Activated CD4-positive, alpha-beta T cell treated with anti-CD3 and anti-CD28 coated beads for 24 hours (primary cell): Measurements from ENCODE around the gene TRIM40.
"Not testable (repeated sequence)": the region's sequence is repeated elsewhere in the genome, so short reads cannot be mapped to it uniquely, and the experiment has no call there.

Source experiments
- DNase-seq, 2 donors: peaks; one replicate each; pipeline ENCODE4 v3.0.0-alpha.2; 2020; ENCODE audit warnings: low read depth in 2 of 2

The TRIM40 gene

DNA sequence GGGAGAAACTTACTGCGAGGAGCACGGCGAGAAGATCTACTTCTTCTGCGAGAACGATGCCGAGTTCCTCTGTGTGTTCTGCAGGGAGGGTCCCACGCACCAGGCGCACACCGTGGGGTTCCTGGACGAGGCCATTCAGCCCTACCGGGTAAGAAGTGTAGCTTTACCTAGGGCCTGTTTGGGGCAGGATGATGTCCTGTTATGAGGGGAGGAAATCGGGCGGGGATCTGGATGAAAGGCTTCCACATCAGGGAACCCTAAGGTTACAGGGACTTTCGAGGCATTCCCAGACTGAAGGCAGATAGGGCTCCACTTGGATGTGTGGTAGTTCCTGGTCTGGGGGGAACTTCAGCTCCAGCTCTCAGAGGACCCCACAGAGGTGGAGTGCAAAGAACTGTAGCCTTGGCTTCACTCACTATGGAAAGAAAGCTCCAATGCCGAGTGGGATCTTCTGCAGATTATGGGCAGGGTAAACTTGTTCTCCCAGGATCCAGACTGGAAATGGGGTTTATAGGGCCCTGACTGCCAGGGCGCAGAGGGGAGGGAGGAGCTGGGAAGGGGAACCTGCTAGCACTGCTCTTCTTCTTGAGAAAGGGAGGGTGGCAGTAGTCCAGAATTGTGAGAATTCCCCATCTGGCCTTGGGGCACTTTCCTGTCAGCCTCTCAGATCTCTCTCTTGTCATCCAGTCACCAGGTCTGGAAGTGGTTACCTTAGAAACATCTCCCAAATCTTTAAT, 28.1 kb downstream of the TRIM40 start:
- DNase-seq = no peak

DNA sequence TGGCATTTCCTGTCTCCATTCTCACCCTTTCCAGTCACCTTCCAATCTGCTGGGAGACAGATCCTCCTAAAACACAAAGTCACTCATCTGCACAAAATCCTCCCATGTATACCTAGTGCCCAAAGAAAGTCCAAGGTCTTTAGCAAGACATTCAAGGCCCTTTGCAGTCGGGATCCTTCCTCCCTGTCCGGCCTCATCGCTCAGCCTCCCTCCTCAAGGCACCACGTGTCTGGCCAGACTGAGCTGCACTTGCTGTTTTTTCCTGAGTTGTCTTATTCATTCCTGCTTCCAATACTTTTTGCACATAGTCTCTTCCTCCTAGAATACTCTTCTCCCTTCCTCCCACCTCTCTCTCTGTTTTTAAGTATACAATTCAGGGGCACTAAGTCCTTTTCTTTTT, 28.8 kb downstream of the TRIM40 start:
- DNase-seq = no peak

DNA sequence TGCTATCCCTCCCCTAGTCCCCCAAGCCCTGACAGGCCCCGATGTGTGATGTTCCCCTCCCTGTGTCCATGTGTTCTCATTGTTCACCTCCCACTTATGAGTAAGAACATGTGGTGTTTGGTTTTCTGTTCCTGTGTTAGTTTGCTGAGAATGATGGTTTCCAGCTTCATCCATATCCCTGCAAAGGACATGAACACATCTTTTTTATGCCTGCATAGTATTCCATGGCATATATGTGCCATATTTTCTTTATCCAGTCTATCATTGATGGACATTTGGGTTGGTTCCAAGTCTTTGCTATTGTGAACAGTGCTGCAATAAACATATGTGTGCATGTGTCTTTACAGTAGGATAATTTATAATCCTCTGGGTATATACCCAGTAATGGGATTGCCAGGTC, 29.3 kb downstream of the TRIM40 start:
- DNase-seq = not testable (repeated sequence)

DNA sequence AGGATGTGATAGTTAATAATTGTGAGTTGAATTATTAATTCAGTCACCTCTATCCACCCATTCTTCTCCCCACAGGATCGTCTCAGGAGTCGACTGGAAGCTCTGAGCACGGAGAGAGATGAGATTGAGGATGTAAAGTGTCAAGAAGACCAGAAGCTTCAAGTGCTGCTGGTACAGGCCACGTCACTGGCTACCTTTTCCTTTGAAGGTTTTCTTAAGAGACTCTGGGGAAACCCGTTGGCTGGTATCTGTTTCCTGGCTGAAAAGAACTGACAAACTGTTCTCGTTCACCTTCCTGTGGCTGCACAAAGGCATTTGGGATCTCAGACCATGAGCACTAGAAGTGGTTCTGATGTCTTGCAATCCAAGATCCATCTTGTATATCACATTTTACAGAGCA, 31.2 kb downstream of the TRIM40 start:
- no peak for DNase-seq

DNA sequence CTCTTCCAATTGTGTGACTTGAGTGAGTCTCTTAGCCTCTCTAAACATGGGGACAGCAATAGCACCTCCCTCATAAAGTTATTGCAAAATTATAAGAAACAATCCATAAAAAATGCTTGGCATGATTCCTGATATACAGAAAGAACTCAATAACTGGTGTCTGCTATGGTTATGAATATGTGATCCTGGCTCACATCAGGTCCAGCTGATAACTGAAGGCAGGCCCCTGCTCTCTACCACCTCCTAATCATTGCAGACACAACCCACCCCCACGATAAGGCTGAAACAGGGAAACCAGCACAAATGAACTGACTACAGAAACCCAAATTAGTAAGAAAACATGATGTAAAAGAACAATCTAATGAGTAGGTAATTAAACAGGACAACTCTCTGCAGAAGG, 32.8 kb downstream of the TRIM40 start:
- DNase-seq = no peak

DNA sequence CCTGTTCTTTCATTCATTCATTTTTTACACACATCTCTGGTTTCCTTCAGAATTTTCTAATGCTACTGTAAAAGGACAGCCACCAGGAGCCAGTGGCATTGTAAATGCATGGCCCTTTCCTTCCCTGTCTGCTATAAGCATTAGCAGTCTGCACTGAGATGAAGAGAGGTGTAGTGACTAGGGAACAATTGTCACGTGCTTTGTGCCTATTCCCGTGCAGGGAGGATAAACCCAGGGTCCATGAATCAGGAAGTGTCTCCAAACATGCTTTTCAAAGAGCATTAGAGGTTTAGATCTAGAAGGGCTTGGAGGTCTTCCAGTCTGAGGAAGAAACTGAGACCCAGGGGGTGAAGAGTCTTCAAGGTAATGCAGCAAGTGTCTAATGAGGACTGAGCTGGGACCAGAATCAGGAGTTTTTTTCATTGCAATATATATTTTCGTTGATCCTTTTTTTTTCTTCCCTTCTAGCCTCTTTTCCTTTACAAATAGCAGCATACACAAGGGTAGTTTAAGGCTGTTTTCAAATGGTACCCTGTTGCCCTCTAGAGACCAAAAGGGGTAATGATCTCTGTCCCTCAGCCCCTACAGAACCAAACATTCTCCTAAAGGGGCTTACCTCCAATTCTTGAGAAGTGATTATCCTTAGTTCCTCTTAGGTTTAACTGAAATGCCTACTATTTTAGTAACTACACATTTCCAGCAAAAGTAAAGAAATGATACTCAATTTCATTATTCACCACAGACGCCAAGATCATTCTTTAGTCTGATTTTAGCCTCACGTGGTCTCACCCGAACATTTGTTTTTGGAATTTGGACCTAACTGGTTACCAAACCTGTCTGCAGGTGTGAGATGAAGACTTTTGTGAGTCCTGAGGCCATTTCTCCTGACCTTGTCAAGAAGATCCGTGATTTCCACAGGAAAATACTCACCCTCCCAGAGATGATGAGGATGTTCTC, 34.0 kb downstream of the TRIM40 start:
- DNase-seq = no peak

DNA sequence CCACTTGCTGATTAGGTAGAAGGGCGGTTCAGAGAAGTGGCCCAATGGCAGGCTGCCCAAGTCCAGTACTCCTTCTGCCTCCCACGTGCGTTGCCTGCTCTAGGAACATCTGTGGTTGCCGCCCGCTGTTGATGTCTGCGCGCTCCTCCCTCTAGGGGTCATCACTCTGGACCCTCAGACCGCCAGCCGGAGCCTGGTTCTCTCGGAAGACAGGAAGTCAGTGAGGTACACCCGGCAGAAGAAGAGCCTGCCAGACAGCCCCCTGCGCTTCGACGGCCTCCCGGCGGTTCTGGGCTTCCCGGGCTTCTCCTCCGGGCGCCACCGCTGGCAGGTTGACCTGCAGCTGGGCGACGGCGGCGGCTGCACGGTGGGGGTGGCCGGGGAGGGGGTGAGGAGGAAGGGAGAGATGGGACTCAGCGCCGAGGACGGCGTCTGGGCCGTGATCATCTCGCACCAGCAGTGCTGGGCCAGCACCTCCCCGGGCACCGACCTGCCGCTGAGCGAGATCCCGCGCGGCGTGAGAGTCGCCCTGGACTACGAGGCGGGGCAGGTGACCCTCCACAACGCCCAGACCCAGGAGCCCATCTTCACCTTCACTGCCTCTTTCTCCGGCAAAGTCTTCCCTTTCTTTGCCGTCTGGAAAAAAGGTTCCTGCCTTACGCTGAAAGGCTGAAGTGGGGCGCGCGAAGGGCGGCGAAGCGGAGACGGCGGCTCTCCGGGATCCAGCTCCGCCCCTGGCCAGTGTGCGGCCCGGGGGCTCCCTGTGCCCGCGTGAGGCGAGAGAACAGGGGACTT, 35.9 kb downstream of the TRIM40 start:
- no peak for DNase-seq

DNA sequence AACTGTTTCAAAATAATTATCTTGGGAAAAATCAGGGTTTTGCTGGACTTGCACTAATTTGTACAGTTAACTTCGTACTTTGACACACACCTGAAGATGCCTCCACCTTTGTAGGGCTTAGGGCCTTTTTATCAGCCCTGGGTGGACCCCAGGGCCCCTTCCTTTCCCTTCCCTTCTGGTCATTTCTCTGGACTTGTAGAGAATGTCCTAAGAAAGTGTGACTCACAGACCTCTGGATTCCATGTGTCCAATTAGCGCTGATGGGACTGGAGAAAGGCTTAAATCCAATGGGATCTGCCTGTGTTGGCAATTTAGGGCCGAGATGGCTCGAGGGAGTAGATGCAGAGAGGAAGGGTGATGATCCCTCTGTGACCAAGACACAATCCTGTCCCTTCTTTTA, 36.7 kb downstream of the TRIM40 start:
- DNase-seq = no peak

DNA sequence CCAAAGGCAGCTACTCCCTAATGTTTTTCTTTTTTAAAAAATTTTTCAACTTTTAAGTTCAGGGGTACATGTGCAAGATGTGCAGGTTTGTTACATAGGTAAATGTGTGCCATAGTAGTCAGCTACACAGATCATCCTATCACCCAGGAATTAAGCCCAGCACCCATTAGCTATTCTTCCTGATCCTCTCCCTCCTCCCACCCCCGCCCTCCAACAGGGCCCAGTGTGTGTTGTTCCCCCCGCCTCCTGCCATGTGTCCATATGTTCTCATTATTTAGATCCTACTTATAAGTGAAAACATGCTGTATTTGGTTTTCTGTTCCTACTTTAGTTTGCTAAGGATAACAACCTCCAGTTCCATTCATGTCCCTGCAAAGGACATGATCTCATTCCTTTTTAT, 39.8 kb downstream of the TRIM40 start:
- DNase-seq = no peak

DNA sequence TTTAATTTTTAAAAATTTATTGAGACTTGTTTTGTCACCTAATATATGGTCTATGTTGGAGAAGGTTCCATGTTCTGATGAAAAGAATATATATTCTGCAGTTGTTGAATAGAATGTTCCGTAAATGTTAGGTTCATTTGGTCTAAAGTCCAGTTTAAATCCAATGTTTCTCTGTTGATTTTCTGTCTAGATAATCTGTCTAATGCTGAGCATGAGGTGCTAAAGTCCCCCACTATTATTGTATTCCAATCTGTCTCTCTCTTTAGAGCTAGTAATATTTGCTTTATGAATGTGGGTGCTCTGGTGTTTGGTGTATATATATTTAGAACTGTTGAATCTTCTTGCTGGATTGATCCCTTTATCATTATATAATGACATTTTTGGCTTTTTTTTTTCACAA, 42.9 kb downstream of the TRIM40 start:
- DNase-seq = no peak

DNA sequence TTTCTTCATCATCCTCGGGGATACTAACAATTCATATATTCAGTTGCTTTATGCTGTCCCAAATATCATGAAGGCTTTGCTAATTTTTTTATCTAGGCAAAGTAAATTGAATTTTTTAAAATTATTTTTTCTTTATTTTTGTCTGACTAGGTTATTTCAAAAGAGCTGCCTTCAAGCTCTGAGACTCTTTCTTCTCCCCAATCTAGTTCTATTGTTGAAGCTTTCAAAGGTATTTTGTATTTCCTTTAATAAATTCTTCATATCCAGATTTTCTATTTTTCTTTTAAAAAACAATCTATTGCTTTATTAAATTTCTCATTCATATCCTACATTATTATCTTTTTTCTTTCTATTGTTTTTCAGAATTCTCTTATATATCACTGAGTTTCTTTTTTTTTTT, 44.2 kb downstream of the TRIM40 start:
- no peak for DNase-seq

DNA sequence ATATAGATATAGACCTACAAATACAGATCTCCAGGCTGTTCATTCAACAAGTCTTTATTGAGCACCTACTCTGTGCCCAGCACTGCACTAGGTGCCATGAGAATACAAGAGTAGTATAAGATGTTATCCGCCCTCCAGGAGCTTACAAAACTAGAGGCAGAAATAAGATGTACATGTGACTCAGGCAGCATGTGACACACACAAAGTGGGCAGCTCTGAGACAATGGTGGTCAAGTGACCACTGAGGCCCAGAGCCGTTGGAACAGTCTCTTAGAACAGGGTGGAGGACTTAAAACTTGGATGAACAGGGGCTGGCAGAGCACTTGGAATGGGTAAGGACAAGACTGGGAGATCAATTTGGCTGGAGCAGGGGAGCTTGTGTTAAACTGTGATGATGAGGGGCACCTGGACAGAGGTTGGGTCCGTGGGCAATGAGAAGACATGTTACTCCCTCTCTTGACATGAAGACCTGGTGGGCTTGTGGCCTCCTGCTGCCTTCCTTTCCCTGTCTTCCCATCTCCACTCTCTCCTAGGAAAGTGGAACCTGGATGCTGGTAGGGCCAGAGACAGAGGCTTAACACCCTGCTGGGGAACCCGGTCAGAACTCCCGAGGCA, 48.6 kb downstream of the TRIM40 start:
- DNase-seq = no peak

DNA sequence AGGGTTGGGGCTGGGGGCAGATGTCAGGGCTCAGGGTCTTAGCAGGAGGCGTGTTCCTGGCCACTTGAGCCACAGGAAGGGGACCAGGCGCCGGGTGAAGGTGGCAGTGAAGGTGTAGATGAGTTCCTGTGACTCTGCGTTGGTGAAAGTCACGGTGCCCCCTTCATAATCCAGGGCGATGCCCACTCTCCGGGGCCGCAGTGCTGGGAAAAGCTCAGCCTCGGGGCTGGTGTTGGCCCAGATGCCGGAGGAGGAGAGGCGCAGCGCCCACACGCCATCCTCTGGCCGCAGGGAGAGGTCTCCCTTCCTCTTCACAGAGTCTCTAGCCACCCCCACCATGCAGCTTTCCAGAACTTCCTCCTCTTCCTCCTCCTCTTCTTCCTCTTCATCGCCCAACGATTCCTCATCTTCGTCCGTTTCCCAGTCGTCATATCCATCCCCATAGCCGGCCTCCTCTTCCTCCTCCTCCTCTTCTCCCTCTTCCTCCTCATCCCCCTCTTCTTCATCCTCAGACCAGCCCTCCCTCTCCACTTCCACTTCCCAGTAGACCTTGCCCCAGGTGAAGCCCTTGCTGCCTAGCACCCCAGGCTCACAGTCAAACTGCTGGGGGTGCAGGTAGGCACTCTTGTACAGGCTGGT, 50.0 kb downstream of the TRIM40 start:
- no peak for DNase-seq

DNA sequence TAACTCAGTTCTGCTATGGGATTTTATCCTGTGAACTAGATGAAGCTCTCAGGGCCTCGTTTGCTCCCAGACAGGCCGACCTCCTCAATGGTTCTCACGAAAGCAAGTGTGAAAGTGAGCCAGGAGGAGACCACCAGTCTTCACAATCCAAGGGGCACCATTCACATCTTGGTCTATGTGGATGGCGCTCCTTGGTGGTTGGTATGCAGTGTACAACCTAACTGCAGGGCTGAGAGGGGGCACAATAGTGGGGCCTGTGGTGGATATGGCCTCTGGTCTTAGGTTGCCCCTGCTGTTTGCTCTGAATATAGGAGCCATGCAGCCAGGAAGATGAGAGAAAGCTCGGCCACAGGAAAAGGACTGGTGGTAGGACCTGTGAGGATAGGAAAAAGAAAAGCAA, 52.6 kb downstream of the TRIM40 start:
- DNase-seq = no peak

DNA sequence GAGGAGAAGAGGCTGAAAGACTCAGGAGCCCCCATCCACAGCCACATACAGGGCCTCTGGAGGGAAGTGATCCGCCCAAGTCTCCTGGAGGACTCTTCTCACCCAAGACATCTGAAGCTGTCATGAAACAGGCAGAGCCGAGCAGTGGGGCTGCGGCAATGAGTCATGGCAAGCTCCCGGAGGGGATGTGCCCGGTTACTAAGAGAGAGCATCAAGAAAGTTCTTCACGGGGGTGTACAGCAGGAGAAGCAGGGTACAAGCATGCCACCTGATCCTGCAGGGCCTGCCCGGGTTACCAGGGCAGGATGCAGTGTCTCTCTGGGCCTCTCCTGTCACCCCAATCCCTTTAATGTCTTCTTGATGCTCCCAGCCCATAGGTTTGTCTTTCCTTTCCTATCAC, 56.1 kb downstream of the TRIM40 start:
- DNase-seq = no peak

DNA sequence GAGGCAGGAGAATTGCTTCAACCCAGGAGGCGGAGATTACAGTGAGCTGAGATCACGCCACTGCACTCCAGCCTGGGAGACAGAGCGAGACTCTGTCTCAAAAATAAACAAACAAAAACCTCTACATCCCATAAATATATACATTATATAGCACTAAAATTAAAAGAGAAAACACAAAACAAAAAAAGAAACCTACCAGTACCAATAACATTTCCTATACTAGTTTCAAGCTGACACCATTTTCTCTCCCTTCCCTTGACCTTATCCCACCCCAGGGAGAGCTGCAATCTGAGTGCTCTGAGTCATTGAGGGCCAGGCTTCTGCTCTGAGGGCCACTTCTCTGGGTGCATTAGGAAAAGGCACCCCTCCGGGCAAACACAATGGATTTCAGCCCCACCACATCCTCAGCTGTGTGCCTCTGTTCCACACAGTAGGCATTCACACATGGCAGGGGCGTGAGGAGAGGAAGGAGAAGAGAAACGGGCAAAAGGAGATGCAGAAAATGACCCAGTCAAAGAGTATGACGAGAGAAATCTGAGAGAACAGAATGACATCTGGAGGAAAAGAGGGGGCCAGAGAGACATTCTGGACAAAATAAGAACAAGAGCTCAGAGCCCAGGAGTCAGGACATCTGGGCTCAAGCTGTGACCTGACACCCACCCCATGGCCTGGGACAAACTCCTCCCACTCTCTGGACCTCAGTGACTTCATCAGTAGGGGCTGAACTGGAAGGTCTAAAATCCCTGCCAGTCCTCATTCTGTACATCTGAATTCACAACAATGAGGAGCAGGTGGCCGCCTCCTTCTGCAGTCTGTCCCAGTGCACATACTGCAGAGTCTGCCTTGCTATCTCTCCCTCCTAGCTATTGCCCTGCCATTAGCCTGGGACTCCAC, 59.1 kb downstream of the TRIM40 start:
- DNase-seq = no peak

DNA sequence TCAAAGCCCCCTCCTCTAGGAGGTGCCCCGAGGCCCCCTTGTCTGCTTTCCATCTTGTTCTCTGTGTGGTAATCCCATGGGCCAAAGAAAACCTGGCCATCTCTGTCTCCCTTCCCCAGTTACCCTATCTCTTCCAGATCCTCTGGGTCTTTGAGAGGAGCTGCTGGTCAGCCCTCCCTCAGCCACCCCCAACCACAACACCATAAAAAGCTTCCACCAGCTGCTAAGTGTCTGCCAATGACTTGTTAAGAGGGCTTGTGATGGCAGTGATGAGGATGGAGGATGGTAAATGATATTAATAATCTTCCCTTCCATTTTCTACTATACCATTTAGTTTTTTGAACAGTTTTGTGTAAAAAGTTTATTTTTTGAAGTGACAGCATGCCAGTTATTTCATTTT, 60.0 kb downstream of the TRIM40 start:
- DNase-seq = no peak

DNA sequence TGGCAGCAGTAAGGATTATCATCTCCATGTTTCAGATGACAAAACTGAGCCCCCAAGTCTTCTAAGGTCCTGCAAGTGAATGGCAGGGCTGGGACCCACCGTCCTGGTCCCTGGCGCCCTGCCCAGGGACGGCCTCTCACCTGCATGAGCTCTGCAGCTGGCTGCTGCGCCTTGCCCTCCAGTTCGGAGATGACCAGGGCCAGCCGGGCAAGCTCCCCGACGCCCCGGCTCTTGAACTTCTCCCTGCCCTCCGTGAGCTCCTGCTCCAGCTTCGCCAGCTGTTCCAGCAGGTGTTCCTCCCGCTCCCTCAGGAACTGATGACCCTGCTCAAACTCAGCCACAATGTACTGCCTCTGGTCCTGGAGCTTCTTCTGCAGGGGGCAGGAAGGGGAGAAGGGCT, 60.4 kb downstream of the TRIM40 start:
- DNase-seq = no peak
